ENCODE results near the gene CAND2.

The CAND2 gene

DNA sequence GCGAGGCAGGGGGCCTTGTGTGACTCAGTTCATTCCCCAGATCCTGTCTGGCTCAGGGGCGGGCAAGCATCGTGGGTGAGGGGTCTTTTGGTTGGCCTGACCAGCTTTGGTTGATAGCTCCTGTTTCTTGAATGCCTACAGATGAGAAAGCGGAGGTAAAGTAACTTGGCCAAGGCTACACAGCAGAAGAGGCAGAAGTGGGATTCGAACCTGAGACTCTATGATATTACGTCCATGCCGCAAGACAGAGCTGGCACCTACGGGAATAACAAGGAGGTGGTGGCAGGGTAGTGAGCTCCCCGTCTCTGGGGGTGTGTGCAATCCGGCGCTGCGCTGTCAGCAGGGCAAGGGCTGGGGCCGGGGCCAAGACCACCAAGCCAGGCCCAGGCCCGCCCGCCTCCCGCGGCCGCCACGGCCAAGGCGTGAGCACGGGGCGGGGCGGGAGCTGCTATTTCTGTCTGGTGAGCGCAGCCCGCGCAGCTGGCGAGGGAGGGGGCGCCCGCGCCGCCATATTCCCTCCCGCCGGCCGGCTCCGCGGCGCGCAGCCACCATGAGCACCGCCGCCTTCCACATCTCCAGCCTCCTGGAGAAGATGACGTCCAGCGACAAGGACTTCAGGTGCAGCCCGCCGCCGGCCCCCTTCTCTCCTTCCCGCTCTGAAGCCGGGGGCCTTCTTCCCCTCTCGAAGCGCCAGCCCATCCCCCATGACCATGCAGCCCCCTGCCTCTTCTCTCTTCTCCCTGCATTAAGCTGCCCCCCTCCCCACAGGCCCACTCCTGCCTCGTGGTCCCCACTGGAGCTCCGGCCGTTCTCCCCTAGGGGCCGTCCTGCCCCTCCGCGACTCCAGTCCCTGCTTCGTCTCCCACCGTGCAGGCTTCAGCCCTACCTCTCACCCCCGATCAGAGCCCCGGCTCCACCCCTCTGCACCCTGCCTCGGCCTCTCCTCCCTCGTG, at the start of gene CAND2:
Gene CAND2 (plus strand): TSS at position 510 of the 953 bp plus-strand sequence. CDS start 41 bp downstream, at position 551.
- DNase-seq (ENCODE audit: low read depth), result no peak

DNA sequence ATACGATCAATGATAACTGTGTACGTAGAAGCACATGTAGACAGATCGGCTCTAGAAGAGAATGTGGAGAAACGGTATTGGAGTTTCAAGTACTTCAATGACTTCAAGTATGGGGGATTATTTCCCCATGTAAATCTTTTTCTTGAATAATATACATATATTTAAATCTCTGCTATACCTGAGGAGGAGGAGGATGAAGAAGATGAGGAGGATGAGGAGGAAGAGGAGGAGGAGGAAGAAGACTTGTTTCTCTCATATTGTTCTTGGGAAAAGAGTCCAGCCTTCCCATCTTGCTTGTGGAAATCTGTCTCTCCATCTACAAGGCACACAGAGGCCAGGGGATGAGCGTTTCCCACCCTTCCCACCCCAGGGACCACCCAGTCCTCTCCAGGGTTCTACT, 48.0 kb upstream of the CAND2 start:
- DNase-seq (ENCODE audit: low read depth), result no peak

DNA sequence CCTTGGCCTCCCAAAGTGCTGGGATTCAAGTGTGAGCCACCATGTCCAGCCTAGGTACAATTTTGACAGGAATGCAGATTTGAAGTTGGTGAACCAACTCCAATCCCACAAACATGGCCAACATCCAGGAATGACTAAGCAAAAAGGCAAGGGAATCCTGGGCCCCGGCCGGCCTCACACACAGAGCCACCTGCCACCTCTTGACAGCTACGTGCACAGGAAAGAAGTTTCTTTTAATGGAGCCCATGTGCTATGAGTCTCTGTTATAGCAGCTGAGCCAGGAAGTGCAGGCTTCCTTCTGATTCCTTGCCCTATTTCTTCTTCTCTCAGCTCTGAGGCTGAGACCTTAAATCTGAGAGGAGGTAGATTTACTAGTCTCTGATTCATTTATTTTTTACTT, 46.3 kb upstream of the CAND2 start:
- no peak for DNase-seq (ENCODE audit: low read depth)

DNA sequence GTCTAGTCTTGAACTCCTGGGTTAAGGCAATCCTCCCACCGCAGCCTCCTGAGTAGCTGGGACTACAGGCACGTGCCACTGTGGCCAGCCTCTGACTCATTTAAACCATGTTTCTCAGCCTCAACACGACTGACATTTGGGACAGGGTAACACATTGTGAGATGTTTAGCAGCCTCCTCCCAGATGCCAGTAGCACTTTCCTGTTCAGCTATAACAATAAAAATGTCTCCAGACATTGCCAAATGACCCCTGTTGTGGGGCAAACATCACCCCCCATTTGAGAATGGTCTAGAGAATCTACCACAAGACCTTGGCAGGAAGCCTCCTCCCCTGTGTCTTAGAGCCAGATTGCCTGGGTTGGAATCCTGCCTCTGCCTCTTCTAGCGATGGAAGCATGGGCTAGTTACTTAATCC, 45.8 kb upstream of the CAND2 start:
- DNase-seq (ENCODE audit: low read depth), result no peak

GRCh38 chr3:12751571-12751970, 44.9 kb upstream of the CAND2 start:
- DNase-seq (ENCODE audit: low read depth), result no peak

DNA sequence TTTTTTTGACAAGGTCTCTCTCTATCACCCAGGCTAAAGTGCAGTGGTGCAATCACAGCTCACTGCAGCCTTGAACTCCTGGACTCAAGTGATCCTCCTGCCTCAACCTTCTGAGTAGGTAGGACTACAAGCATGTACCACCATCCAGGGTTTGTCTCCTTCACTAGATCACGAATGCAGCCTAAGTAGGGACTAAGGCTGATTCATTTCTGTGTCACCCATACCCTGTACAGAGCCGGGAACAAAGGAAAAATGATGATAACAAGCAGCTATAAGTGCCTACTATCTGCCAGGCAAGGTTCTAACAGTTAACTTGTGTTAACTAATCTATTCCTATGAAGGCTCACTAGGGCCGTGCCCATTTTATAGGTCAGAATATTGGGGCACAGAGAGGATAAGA, 44.4 kb upstream of the CAND2 start:
- DNase-seq (ENCODE audit: low read depth), result no peak

DNA sequence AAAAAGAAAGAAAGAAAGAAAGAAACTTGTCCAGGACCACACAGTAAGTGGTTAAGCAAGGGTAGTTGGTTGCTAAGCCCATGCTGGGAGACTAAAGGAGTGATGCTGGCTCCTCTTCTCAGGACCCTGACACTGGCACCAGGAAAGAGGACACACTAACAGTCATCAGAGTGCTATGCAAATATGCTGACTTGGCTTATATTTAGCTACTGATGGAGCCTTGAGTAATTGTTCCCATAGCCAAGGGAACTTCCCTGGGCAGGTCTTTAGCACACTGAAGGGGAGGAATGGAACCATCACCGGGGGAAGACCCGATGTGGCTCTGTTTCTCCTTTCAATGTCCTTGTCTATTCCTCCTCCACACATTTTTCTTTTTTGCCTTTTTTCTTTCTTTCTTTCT, 43.7 kb upstream of the CAND2 start:
- no peak for DNase-seq (ENCODE audit: low read depth)

DNA sequence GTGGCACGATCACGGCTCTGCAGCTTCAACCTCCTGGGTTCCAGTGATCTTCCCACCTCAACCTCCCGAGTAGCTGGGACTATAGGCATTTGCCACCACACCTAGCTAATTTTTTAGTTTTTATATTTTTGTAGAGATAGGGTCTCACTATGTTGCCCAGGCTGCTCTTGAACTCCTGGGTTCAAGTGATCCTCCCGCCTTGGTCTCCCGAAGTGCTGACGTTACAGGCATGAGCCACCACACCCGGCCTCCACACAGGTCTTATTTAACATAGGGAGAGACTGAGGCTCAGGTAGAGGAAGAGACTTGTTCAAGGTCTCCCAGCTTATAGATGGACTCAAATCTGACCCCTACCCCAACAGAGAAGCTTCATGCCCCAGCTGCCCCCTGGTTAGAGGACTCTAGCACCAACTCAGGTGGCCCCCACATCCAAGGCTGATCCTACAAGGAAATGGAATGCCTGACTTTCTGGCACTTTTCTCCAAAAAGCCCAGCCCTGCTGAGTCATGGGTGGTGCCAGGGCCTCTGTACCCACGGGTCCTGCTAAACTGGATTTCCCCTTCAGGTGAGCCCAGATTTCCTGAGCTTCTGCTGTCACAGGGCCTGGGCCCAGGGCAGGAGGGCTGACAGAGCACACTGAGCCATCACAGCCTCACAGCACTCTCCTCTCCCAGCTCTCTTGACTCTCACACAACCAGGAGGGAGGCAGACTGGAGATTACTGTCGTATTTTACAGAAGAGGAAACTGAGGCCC, 43.0 kb upstream of the CAND2 start:
- DNase-seq (ENCODE audit: low read depth), result no peak

DNA sequence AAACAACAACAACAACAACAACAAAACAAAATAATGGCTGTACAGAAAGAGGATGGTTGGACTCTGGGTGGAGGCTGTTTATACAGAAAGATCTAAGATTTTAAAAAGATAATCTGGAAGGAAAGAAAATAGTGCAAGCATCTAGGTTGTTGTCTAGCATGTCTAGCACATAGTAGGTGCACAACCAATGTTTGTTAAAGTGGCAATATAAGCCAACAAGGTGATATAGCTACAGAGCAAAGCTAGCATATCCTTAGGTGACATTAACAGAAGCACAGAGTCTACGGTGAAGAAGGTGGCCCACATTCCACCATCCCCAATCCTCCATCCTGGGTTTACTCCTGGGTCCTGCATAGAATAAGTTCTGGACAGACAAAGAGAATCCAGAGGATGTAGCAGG, 42.2 kb upstream of the CAND2 start:
- DNase-seq (ENCODE audit: low read depth), result no peak

DNA sequence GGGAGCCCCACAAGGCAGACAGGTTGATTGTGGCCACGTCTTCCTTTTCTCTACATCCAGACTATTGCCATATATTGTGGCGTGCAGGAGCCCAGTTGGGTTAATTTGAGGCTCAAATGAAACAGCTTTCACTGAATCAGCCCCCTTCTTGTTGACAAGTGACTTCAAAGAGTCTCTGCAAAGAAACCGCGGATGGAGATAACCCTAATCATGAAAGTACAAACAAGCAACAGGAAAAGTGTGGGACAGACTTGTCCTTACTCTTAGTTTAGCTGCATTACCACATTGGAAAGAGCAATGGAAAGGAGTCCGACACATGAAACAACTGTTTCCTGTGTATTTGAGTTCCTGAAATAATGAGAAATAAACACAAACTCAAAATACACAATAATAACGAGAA, 40.7 kb upstream of the CAND2 start:
- DNase-seq (ENCODE audit: low read depth), result no peak

GRCh38 chr3:12756175-12756574, 40.3 kb upstream of the CAND2 start:
- no peak for DNase-seq (ENCODE audit: low read depth)

DNA sequence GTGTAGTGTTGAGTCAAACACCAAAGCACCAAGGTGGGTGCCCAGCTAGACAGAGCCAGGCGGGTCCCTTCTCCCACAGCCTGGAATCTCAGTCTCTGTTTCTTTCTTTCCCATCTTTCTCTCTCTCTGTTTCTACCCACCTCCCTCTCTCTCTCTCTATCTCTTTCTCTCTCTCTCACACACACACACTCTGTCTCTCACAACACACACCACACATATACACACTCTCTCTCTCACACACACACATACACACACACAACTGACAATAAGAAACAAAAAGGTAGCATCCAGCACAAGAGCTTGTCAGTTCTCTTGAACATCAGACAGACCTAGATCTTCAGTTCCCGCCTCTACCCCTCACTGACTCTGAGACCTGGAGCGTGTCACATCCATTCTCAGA, 39.8 kb upstream of the CAND2 start:
- no peak for DNase-seq (ENCODE audit: low read depth)

DNA sequence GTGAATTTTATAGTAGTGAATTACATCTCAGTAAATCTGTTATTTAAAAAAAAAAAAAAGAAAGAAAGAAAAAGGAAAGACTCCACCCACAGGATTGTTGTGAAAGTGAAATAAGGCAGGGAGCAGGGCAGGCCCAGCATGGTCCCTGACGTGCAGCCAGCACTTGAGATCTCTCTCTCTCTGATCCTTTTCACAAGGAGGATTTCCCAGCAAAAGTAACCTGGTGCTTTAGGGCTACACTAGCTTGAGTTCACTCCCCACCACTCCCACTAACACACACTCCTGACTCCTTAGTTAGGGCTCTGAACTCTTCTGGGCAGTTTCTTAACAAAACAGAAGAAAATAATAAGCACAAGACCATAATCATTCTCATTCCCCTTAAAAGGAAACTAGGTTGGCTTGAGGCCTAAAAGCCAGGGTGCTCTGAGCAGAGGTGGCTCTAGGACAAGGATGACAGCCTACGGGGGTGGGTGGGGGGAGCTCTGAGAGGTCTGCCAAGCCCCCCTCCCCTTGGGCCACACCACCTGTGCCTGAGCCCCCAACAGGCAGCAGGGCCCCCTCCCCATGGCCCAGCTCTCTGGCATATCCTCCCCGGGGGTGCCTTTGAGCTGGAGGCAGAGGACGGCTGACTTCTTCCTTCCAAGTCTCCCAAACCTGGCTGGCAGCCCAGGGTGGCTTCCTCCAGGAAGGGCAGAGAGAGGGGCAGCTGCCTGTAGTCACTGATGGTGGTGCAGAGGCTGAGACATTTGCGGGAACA, 38.3 kb upstream of the CAND2 start:
- no peak for DNase-seq (ENCODE audit: low read depth)

DNA sequence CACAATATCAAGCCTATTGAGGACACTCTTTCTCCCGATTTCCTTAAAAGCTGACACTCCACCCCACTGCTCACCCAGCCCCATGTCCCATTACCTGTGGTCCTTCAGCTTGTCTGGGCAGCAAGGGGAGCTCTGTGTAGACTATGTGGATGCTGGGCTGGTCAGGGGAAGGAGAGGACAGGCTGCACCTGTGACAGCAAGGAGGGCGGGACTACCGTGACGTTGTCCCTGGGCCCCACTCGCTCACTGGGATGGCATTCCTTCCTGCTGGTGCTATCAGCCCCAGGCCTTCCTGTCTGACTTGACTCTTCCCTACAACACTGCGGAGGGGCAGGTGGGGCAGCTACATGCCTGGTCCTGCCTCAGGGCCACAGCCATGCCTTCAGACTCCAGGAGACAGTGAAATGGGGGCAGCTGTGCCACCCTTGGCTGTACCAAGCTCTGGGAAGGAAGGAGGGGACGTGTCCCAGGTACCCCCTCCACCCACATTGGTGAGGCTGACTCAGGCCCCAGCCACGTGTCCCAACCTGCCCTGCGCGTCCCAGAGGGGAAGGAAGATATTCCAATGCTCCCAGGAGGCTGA, 37.3 kb upstream of the CAND2 start, which contains the start of gene TMEM40:
Gene TMEM40 (minus strand): TSS at position 163 of the 583 bp plus-strand sequence. CDS start 9,427 bp downstream, outside the sequence.
- no peak for DNase-seq (ENCODE audit: low read depth)

- DNase-seq (ENCODE audit: low read depth), result no peak
Measured at GRCh38 chr3:12759693-12760565, 36.6 kb upstream of the CAND2 start.

- no peak for DNase-seq (ENCODE audit: low read depth)
Measured at GRCh38 chr3:12764171-12764776, 32.2 kb upstream of the CAND2 start.

DNA sequence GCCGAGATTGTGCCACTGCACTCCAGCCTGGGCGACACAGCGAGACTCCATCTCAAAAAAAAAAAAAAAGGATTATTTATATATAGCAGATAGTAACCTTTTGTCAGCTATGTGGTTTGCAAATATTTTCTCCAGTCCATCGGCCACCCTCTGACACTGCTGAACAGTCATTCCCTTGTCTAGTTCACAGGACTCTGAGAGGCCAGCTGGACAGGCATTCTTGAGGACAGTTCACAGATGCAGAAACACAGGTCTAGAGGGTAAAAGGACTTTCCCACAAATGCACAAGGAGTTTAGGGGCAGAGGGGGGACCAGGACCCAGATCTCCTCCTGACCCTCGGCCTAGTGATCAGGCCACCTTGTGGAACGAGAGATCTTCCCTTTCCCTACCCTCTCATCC, 29.9 kb upstream of the CAND2 start:
- no peak for DNase-seq (ENCODE audit: low read depth)

DNA sequence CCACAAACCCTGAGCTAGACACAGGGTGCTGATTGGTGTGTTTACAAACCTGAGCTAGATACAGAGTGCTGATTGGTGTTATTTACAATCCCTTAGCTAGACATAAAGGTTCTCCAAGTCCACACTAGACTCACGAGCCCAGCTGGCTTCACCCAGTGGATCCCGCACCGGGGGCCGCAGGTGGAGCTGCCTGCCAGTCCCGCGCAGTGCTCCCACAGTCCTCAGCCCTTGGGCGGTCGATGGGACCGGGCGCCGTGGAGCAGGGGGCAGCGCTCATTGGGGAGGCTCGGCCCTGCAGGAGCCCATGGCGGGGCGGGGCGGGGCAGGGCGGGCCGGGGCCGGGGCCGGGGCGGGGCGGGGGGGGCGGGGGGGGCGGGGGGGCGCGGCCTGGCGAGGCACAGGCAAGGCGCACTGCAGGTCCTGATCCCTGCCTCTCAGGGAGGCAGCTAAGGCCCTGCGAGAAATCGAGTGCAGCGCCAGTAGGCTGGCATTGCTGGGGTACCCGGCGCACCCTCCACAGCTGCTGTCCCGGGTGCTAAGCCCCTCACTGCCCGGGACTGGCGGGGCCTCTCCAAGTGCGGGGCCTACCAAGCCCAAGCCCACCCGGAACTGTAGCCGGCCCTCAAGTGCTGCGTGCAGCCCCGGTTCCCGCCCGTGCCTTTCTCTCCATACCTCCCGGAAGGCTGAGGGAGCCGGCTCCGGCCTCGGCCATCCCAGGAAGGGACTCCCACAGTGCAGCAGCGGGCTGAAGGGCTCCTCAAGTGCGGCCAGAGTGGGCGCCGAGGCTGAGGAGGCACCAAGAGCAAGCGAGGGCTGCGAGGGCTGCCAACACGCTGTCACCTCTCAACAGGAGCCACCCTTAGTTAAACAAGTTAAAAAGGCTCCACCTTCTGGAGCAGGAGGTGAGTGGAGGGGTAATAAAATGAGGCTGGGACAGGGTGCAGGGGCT, 27.6 kb upstream of the CAND2 start:
- DNase-seq (ENCODE audit: low read depth), result no peak

- no peak for DNase-seq (ENCODE audit: low read depth)
Measured at GRCh38 chr3:12769761-12770160, 26.7 kb upstream of the CAND2 start.

Measured in T-helper 22 cell (primary cell).